ENCODE measurements around the gene S1PR5.
"Not testable (repeated sequence)": the region's sequence is repeated elsewhere in the genome, so short reads cannot be mapped to it uniquely, and the experiment has no call there.

S1PR5 gene

DNA sequence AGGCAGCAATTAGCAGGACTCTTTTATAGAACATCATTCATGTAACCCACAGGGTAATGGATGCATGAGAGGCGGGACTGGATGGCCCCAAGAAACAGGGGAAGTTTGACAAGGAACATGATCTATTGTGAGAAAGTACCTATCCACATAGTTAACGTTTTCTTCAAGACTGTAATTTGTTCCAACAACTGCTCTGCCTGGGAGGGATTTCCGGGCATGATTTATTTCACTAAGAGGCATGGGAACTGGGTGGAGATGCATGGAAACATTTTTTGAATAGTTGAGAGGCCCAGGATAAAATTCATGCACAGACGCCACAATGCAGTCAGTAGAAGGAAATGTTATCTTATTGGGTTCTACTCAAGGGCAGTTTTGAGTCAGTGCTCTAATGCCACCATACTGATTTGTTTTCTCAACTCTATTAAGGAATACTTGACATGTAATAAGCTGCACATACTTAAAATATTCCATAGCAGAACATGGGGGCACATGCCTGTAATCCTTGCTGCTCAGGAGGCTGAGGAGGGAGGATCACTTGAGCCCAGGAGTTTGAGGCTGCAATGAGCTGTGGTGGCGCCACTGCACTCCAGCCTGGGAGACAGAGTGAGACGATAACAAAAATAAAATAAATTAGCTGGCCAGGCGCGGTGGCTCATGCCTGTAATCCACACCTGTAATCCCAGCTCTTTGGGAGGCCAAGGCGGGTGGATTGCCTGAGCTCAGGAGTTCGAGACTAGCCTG is 16.6 kb upstream of the S1PR5 start:
- peak overlapping the region; percentile 59 to 91 (median 79) for H3K27ac Mint-ChIP-seq
- H3K36me3 Mint-ChIP-seq (ENCODE audit: low read depth): no peaks in the 10 kb centered on the region
- H3K4me3 Mint-ChIP-seq: no peak overlapping the region
- no peaks in the 10 kb centered on the region for H3K27me3 Mint-ChIP-seq (ENCODE audit: low read depth)
- peaks cover 6% of the 10 kb centered on the region for H3K4me1 Mint-ChIP-seq
- peaks cover 3% of the 10 kb centered on the region for H3K9me3 Mint-ChIP-seq
- TF ChIP-seq, protein P1, sequence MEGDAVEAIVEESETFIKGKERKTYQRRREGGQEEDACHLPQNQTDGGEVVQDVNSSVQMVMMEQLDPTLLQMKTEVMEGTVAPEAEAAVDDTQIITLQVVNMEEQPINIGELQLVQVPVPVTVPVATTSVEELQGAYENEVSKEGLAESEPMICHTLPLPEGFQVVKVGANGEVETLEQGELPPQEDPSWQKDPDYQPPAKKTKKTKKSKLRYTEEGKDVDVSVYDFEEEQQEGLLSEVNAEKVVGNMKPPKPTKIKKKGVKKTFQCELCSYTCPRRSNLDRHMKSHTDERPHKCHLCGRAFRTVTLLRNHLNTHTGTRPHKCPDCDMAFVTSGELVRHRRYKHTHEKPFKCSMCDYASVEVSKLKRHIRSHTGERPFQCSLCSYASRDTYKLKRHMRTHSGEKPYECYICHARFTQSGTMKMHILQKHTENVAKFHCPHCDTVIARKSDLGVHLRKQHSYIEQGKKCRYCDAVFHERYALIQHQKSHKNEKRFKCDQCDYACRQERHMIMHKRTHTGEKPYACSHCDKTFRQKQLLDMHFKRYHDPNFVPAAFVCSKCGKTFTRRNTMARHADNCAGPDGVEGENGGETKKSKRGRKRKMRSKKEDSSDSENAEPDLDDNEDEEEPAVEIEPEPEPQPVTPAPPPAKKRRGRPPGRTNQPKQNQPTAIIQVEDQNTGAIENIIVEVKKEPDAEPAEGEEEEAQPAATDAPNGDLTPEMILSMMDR (IDR thresholded peaks at IDR 0.05; ENCODE audit: unreplicated experiment in 3 of 3): no peak

DNA sequence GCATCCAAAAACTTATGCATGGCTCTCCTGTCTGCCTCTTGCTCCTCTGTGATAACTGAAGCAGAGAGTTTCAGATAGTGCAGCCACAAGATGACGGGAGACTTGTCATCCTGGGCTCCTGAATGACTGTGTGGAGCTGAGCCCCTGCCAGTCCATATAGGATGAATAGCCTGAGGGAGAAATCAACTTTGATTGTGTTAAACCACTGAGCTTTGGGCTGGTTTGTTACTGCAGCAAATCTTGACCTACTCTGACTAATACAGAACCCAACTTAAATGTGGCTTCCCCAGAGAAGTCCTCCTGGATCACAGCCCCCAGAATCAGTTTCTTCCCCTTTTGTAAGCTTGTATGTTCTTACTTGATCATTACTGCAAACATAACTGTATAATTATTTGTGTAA is 15.2 kb upstream of the S1PR5 start:
- Mint-ChIP-seq H3K27me3 (ENCODE audit: low read depth) (no peaks in the 10 kb centered on the region), H3K9me3 (peaks cover 3% of the 10 kb centered on the region), H3K4me3 (no peak overlapping the region), H3K4me1 (peaks cover 6% of the 10 kb centered on the region), H3K27ac (peak overlapping the region in 1 of 3 experiments; percentile 60), H3K36me3 (ENCODE audit: low read depth) (no peaks in the 10 kb centered on the region)
- TF ChIP-seq, protein P1 (IDR thresholded peaks at IDR 0.05; ENCODE audit: unreplicated experiment in 3 of 3): no peak

DNA sequence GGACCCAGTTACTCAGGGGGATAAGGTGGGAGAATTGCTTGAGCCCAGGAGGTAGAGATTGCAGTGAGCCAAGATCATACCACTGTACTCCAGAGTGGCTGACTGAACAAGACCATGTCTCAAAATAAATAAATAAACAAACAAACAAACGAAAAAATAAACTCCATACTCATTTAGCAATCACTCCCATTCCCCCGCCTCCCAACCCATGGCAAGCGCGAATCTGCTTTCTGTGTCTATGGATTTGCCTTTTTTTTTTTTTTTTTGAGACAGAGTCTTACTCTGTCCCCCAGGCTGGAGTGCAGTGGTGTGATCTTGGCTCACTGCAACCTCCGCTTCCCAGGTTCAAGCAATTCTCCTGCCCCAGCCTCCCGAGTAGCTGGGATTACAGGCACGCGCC is 9.6 kb upstream of the S1PR5 start:
- H3K36me3 Mint-ChIP-seq (ENCODE audit: low read depth); H3K9me3 Mint-ChIP-seq; H3K4me3 Mint-ChIP-seq; H3K4me1 Mint-ChIP-seq; H3K27ac Mint-ChIP-seq; H3K27me3 Mint-ChIP-seq (ENCODE audit: low read depth): not testable (repeated sequence)

DNA sequence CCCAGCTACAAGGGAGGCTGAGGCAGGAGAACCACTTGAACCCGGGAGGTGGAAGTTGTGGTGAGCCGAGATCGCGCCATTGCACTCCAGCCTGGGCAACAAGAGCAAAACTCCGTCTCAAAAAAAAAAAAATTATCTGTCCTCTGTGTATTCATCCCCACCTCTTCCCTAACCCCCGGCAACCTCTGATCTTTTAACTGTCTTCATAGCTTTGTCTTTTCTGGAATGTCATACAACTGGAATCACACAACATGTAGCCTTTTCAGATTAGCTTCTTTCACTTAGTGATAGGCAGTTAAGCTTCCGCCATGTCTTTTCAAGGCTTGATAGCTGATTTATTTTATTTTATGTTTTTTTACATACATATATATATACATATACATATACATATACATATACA is 8.4 kb upstream of the S1PR5 start:
- no peak overlapping the region for H3K27ac Mint-ChIP-seq
- H3K9me3 Mint-ChIP-seq: no peaks in the 10 kb centered on the region
- no peaks in the 10 kb centered on the region for H3K36me3 Mint-ChIP-seq (ENCODE audit: low read depth)
- H3K27me3 Mint-ChIP-seq (ENCODE audit: low read depth): no peaks in the 10 kb centered on the region
- H3K4me1 Mint-ChIP-seq: no peaks in the 10 kb centered on the region
- TF ChIP-seq, protein P1 (IDR thresholded peaks at IDR 0.05; ENCODE audit: unreplicated experiment in 3 of 3): no peak
- H3K4me3 Mint-ChIP-seq: no peak overlapping the region

DNA sequence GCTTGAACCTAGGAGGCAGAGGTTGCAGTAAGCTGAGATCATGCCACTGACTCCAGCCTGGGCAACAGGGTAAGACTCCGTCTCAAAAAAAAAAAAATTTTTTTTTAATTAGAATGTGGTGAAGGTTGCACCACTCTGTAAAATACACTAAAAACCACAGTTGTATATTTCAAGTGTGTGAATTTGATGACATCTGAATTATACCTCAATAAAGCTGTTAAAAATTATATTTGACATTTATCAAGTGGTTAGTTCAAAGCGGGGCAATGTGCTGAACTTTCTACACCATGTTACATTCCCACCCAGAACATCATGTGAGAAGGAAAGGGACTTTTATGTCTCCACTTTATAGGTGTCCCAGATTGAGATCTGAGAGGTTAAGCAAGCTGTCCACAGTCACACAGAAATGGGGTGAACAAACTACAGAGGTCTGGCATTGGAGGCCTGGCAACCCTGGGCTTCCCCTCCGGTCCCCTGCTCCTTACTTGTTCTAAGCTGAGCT is 5.9 kb upstream of the S1PR5 start:
- TF ChIP-seq, protein P1 (IDR thresholded peaks at IDR 0.05; ENCODE audit: unreplicated experiment in 3 of 3): no peak
- Mint-ChIP-seq H3K36me3 (ENCODE audit: low read depth) (no peaks in the 10 kb centered on the region), H3K4me3 (no peak overlapping the region), H3K27me3 (ENCODE audit: low read depth) (peaks cover 13% of the 10 kb centered on the region), H3K9me3 (no peaks in the 10 kb centered on the region), H3K27ac (no peak overlapping the region), H3K4me1 (peaks cover 11% of the 10 kb centered on the region)

DNA sequence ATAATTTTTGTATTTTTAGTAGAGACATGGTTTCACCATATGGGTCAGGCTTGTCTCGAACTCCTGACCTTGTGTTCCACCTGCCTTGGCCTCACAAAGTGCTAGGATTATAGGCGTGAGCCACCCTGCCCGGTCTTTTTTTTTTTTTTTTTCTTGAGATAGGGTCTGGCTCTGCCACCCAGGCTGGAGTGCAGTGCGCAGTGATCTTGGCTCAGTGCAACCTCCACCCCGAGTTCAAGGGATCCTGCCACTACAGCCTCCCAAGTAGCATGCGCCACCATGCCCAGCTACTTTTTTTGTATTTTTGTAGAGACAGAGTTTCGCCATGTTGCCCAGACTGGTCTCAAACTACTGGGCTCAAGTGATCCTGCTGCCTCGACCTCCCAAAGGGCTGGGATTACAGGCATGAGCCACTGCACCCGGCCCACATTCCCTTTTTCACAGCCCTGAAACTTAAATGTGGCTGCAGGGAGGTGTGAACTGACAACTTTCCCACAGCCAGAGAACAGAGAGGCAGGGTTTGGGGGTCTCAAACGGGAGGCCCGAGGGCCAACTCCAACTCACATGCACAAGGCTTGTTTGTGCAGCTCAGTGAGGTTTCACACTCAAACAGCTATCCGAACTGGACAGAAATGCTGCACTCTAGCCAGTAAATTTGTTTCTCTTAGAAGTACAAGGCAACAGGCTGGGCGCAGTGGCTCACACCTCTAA is 4.4 kb upstream of the S1PR5 start:
- H3K9me3 Mint-ChIP-seq: no peaks in the 10 kb centered on the region
- H3K36me3 Mint-ChIP-seq (ENCODE audit: low read depth): no peaks in the 10 kb centered on the region
- TF ChIP-seq, protein P1 (IDR thresholded peaks at IDR 0.05; ENCODE audit: unreplicated experiment in 3 of 3): no peak
- H3K4me1 Mint-ChIP-seq: peaks cover 18% of the 10 kb centered on the region
- no peak overlapping the region for H3K27ac Mint-ChIP-seq
- peaks cover 18% of the 10 kb centered on the region for H3K27me3 Mint-ChIP-seq (ENCODE audit: low read depth)
- no peak overlapping the region for H3K4me3 Mint-ChIP-seq
